Ovary (tissue), 9 donors: ENCODE results near the gene POGZ. TPM values are rescaled to one million over a fixed set of nuclear protein-coding genes. Genes with fewer than 3 reads are reported as not detected.

Experiments
- DNase-seq, 5 donors: peaks; one replicate each; pipeline ENCODE4 v3.0.0-alpha.2; 2019 to 2020
- H3K27ac ChIP-seq, 2 donors: fragments of 200-600 bp; one replicate each; pipeline versions ENCODE4 v1.5.1 to v1.8.0; 2019 to 2022
- H3K27me3 ChIP-seq: fragments of 200-600 bp; one replicate; pipeline ENCODE4 v1.8.0; 2022
- H3K36me3 ChIP-seq: fragments of 200-600 bp; sonication (generic); one replicate; pipeline ENCODE4 v1.5.1; 2019
- H3K4me1 ChIP-seq: one replicate; pipeline ENCODE4 v1.8.1; 2013; ENCODE audit warnings: mild to moderate bottlenecking, moderate library complexity; ENCODE audit not compliant: insufficient read depth
- H3K4me3 ChIP-seq: fragments of 200-600 bp; sonication (generic); one replicate; pipeline ENCODE4 v1.5.1; 2017
- H3K9me3 ChIP-seq, 2 donors: fragments of 200-600 bp in 1 of 2; sonication (generic) in 1 of 2; one replicate each; pipeline versions ENCODE4 v1.5.1 to v1.8.1; 2013 to 2019; ENCODE audit warnings: mild to moderate bottlenecking in 1 of 2, moderate library complexity in 1 of 2
- CTCF ChIP-seq, 3 donors: fragments of 450-650 bp in 2 of 3; fragments of 200-600 bp in 1 of 3; IDR thresholded peaks; one replicate each; pipeline versions ENCODE4 v1.5.1 to v1.8.0; 2016 to 2022; ENCODE audit warnings: antibody characterized with exemption in 3 of 3, mild to moderate bottlenecking in 1 of 3
- EP300 ChIP-seq: sonication (generic); formaldehyde crosslinking; IDR thresholded peaks from one replicate; pipeline ENCODE4 v1.6.1; 2017; ENCODE audit warnings: antibody characterized with exemption
- POLR2A ChIP-seq: fragments of 450-650 bp; IDR thresholded peaks from one replicate; pipeline ENCODE4 v1.6.1; 2017; ENCODE audit warnings: antibody characterized with exemption, mild to moderate bottlenecking, moderate library complexity
- WGBS, 3 donors: extraction: QIAGEN DNeasy Blood & Tissue Kit in 1 of 3; methylation state at CpG; one replicate each; pipeline versions ENCODE4 v1.1.5 to v1.1.7; 2013 to 2017; 5-methylcytosine and 5-hydroxymethylcytosine counted together
- intact Hi-C, 4 donors: fragments of 100-400 bp; cut with DNase I; formaldehyde crosslinking; loops; one replicate each; pipeline versions ENCODE4 v1.11.0 to v1.15.1; 2022 to 2023
- polyA plus RNA-seq, 2 donors: library from polyadenylated mRNA; stranded (reverse); fragments of 200-250 nt in 1 of 2; fragments of 350-450 nt in 1 of 2; fragmentation: Illumina TruSeq in 1 of 2; extraction: RNeasy Lipid Tissue Mini Kit (QIAGEN cat#74804) in 1 of 2; gene quantifications; one replicate each; pipeline ENCODE4 v1.2.3, GENCODE V29; 2013 to 2014
- total RNA-seq, 7 donors: library from RNA; depleted of rRNA in 2 of 7; stranded (reverse); fragments of >200 nt in 2 of 7; fragmentation: NEBNext Ultra II Directional in 3 of 7; extraction: Animal tissue kit (Norgen Biotek cat#: 25700) in 3 of 7; gene quantifications; one replicate each; pipeline versions ENCODE4 v1.1.0 to v1.2.4, GENCODE V29; 2016 to 2023
- donor health status: DM: no; HTN: no; CAD: no; lungs with moderate emphysema.
- donor health status: DM: no; HTN: no; CAD: no.
- donor health status: Bipolar disorder and iron deficiency.
- donor health status: DM: yes; HTN: yes; CAD: no.
- donor health status: DM: no; HTN: no; CAD: no.
- donor health status: DM: yes; HTN: yes; CAD: no.

The POGZ gene
- total and polyA plus RNA-seq, 9 donors, result 34.6 to 151 (median 104) TPM

GRCh38 chr1:151465026-151465425 is 5.7 kb upstream of the POGZ start:
- WGBS, 3 donors, result 38 to 45% (median 39%) methylated on average over 1 of the region's 1 CpG
- TF ChIP-seq EP300 (no peak), POLR2A (no peak), CTCF (IDR thresholded peaks at IDR 0.05) (no peak)
- no peaks in the 10 kb centered on the region for H3K36me3 ChIP-seq
- no peak for DNase-seq
- intact Hi-C loops, result no loop called here
- no peaks in the 10 kb centered on the region for H3K27me3 ChIP-seq
- H3K4me1 ChIP-seq, result no peaks in the 10 kb centered on the region
- H3K27ac ChIP-seq, result no peak overlapping the region
- H3K4me3 ChIP-seq, result no peak overlapping the region
- H3K9me3 ChIP-seq, result no peaks in the 10 kb centered on the region

- TF ChIP-seq POLR2A (no peak), CTCF (IDR thresholded peaks at IDR 0.05) (no peak), EP300 (no peak)
- H3K4me3 ChIP-seq, result no peak overlapping the region
- intact Hi-C loops, result no loop called here
- no peaks in the 10 kb centered on the region for H3K36me3 ChIP-seq
- H3K4me1 ChIP-seq, result peaks cover 9% of the 10 kb centered on the region
- H3K27me3 ChIP-seq, result no peaks in the 10 kb centered on the region
- DNase-seq, result no peak
- no peaks in the 10 kb centered on the region for H3K9me3 ChIP-seq
- H3K27ac ChIP-seq, result no peak overlapping the region
- 71 to 76% (median 72%) methylated on average over 5 of the region's 5 CpGs for WGBS, 3 donors
Observed at GRCh38 chr1:151461694-151462093, 2.4 kb upstream of the POGZ start.

- DNase-seq, result peak; percentile 68 to 79 (median 76)
- no peak for TF ChIP-seq EP300
- no peak for TF ChIP-seq POLR2A
- no peak for TF ChIP-seq CTCF (IDR thresholded peaks at IDR 0.05)
- no peaks in the 10 kb centered on the region for H3K27me3 ChIP-seq
- H3K27ac ChIP-seq, result peak overlapping the region; percentile 98 to 99
- peak overlapping the region; percentile 73 for H3K4me3 ChIP-seq
- no peaks in the 10 kb centered on the region for H3K36me3 ChIP-seq
- intact Hi-C loops, result loop anchor here in 1 of 4 donors (2.0 kb wide), 1 partner anchor 14 kb away; no protein-coding TSS in a partner anchor
- H3K4me1 ChIP-seq, result peaks cover 13% of the 10 kb centered on the region
- WGBS, 3 donors, result 0 to 3% (median 1%) methylated on average over 7 to 73 of the region's 77 CpGs
- no peaks in the 10 kb centered on the region for H3K9me3 ChIP-seq
Observed at GRCh38 chr1:151458802-151459330, 428 bp downstream of the POGZ start.

- Histone ChIP-seq H3K27ac (peak overlapping the region; percentile 87 to 91), H3K9me3 (no peaks in the 10 kb centered on the region), H3K4me1 (peaks cover 13% of the 10 kb centered on the region), H3K27me3 (no peaks in the 10 kb centered on the region), H3K36me3 (no peaks in the 10 kb centered on the region), H3K4me3 (peak overlapping the region; percentile 65)
- DNase-seq, result peak; percentile 61 to 85 (median 76)
- TF ChIP-seq CTCF (IDR thresholded peaks at IDR 0.05) (no peak), EP300 (no peak), POLR2A (peak; percentile 48)
- intact Hi-C loops, result loop anchor here in 1 of 4 donors (2.0 kb wide), 1 partner anchor 15 kb away; no protein-coding TSS in a partner anchor
- WGBS, 3 donors, result 1% methylated on average over 27 to 62 of the region's 69 CpGs
Observed at GRCh38 chr1:151457911-151458801, 1.1 kb downstream of the POGZ start.
